ENCODE measurements around the gene IFITM5.
"Not testable (repeated sequence)": the region's sequence is repeated elsewhere in the genome, so short reads cannot be mapped to it uniquely, and the experiment has no call there.

The IFITM5 gene

GRCh38 chr11:328012-328411 is 28.7 kb upstream of the IFITM5 start:
- no peak for DNase-seq (ENCODE audit: low read depth in 2 of 2)

- no peak for DNase-seq (ENCODE audit: low read depth in 2 of 2)
Observed at GRCh38 chr11:327581-327923, 28.2 kb upstream of the IFITM5 start.

GRCh38 chr11:326842-327580 is 27.7 kb upstream of the IFITM5 start:
- DNase-seq (ENCODE audit: low read depth in 2 of 2) = no peak

- DNase-seq (ENCODE audit: low read depth in 2 of 2) = no peak
Observed at GRCh38 chr11:326592-326841, 27.2 kb upstream of the IFITM5 start.

GRCh38 chr11:325796-326591 is 26.7 kb upstream of the IFITM5 start:
- no peak for DNase-seq (ENCODE audit: low read depth in 2 of 2)

- DNase-seq (ENCODE audit: low read depth in 2 of 2) = not testable (repeated sequence)
Observed at GRCh38 chr11:324593-325517, 25.5 kb upstream of the IFITM5 start.

GRCh38 chr11:324156-324555 is 24.8 kb upstream of the IFITM5 start:
- no peak for DNase-seq (ENCODE audit: low read depth in 2 of 2)

GRCh38 chr11:319888-320273 is 20.6 kb upstream of the IFITM5 start:
- not testable (repeated sequence) for DNase-seq (ENCODE audit: low read depth in 2 of 2)

- DNase-seq (ENCODE audit: low read depth in 2 of 2) = not testable (repeated sequence)
Observed at GRCh38 chr11:319121-319887, 20.0 kb upstream of the IFITM5 start.

- not testable (repeated sequence) for DNase-seq (ENCODE audit: low read depth in 2 of 2)
Observed at GRCh38 chr11:318405-319120, 19.2 kb upstream of the IFITM5 start.

- DNase-seq (ENCODE audit: low read depth in 2 of 2) = not testable (repeated sequence)
Observed at GRCh38 chr11:317668-318404, 18.5 kb upstream of the IFITM5 start.

- DNase-seq (ENCODE audit: low read depth in 2 of 2) = no peak
Observed at GRCh38 chr11:316891-317301, 17.6 kb upstream of the IFITM5 start.

- no peak for DNase-seq (ENCODE audit: low read depth in 2 of 2)
Observed at GRCh38 chr11:316031-316701, 16.8 kb upstream of the IFITM5 start.

GRCh38 chr11:315516-315994 is 16.2 kb upstream of the IFITM5 start:
- DNase-seq (ENCODE audit: low read depth in 2 of 2) = no peak

GRCh38 chr11:315051-315481 is 15.7 kb upstream of the IFITM5 start:
- DNase-seq (ENCODE audit: low read depth in 2 of 2) = no peak

- DNase-seq (ENCODE audit: low read depth in 2 of 2) = not testable (repeated sequence)
Observed at GRCh38 chr11:314554-314875, 15.2 kb upstream of the IFITM5 start.

- DNase-seq (ENCODE audit: low read depth in 2 of 2) = no peak
Observed at GRCh38 chr11:313787-314553, 14.6 kb upstream of the IFITM5 start, which contains the start of gene IFITM1. TSS of gene IFITM1 (plus strand) at chr11:314040. CDS start at chr11:314171, 131 bp downstream.

- no peak for DNase-seq (ENCODE audit: low read depth in 2 of 2)
Observed at GRCh38 chr11:313304-313786, 14.0 kb upstream of the IFITM5 start.

Measured in stimulated activated CD4-positive, alpha-beta T cell treated with anti-CD3 and anti-CD28 coated beads, Interleukin-1b, Interleukin-23, amount 100 ng/mL, for 1 hour (primary cell).